T47D (cell line): Measurements from ENCODE around the gene ZNF236.
"Not testable (repeated sequence)": the region's sequence is repeated elsewhere in the genome, so short reads cannot be mapped to it uniquely, and the experiment has no call there.

Experiments
- DNase-seq, 2 experiments: peaks; one replicate each; pipeline versions ENCODE4 v3.0.0 to v3.0.0-alpha.2; 2011 to 2012; ENCODE audit warnings: low read depth in 1 of 2, low spot score in 1 of 2
- JUND ChIP-seq: IDR thresholded peaks from 2 replicates; pipeline ENCODE4 v1.6.1; 2012; ENCODE audit warnings: low read depth
- in situ Hi-C: cut with HindIII; loops from 2 replicates; pipeline ENCODE4 v1.10.0; 2016; ENCODE audit warnings: low sequenced_read_pairs, low pct_unique_long_range_greater_than_20kb

ZNF236 gene

DNA sequence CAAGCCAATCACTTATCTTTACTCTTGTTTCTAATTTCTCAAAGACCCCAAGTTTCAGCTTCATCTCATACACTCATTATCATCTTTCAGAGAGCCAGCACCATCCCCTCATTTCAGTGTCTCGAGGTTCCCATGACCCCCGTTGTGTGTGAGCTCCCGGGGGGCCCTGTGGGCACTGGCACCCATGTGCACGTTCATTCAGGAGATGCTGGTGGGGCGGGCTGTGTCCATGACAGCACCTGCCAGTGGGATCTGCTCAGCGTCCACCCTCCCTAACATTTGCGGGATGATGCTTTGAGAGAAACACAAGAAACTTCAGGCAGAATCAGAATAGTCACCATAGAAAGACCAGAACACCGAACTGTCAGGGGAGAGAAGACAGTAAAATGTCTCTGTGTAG, 189.8 kb downstream of the ZNF236 start:
- no peak for TF ChIP-seq JUND
- in situ Hi-C loops = no loop called here

DNA sequence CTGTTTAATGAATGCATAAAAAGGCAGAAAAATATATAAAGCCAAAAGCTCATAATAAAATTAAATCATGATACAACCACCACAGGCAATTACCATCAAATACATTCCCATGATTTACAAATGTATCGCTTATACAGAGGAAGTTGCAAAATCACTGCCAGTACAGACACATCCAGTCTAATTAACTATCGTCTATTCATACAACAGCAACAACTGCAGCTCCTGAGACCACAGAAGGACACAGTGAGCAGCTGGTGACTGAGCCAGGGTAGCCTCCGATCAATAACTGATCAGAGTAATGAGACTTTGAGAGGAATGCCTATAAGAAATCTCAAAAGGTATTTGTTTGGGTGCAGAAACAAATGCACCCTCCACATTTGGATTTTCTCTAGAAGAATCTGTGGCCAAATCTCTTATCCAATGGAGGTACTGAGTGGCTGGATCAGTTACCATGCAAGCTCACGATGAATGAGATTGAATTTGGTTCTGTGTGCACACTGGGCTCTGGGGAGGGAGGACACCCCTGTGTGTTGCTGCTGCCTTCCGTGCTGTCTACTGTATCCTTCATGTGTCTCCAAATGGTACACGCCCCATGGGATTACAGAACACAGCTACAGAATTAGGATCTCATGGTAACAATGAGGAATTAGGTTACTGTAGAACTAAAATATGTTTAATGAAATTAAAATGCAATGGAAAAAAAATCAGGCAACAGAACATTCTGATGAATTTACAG, 190.6 kb downstream of the ZNF236 start:
- no peak for TF ChIP-seq JUND
- in situ Hi-C loops = no loop called here
- no peak for DNase-seq

More for the DNA sequence above, 189.8 kb downstream of the ZNF236 start:
- no peak for DNase-seq

DNA sequence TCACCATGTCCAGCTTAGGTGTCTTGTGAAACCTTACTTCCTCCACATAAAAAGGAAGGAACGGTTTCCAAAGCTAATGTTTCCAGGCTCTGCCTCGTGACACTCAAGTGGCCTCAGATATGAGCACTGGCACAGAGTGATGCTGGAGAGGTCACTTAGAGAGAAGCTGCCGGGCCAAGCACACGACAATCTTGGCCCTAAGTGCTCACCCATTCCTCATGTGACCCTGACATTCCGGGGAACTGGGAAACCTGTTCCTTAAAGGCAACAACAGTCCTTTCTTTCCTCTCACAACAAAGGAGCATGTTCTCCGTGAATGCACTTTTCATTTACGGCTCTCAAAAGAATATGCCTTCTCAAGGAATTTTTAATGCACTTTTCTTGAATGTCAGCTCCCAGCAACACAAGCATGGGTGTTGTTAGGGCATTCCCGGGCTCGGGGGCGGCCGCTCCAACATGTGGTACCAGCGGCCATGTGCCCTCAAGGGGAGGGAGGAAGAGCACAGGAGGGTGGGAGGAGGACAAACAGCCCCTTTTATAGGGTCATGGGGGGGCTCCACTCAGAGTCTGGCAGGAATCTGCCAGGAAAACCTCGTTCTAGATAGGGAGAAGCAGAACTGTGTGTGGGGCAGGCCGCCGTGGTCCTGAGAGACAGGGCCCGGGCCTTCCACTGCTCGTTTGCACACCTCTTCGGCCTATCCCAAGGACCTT, 191.6 kb downstream of the ZNF236 start:
- DNase-seq = no peak
- in situ Hi-C loops = no loop called here
- no peak for TF ChIP-seq JUND

DNA sequence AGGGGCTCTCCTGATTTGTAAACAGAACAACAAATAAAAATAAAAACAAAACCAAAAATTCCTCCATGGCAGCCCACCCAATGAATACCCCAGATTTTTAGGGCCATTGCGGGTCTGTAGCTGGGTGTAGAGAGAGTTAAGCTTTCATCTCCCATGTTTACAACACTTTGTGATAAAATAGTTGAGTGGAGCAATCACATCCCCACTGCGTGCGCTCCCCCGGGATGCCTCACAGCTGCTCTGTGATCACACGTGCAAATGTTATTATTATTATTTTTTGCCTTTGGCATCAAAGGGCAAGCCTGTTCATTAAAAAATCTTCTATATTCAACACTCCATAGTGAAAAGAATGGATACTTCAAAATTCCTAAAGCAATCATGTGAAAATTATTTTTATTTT, 192.2 kb downstream of the ZNF236 start:
- no peak for DNase-seq
- TF ChIP-seq JUND = no peak
- in situ Hi-C loops = no loop called here

DNA sequence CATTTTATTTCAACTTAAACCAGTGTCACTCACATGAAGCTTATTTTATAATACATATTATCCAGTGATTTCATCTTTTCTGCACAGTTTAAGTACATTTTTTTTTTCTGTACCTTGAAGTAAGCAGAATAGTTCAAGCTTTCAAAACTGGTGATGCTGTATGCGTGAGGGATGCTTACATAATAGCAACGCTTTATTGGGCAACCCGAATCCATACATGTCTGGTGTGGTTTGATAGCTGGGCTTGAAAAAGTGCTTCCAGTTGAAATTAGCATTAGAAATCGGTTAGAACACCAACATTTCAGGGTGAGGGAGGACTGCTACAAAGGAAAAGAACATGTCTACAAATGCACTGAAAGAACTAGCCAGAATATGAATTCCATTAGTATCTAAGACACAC, 192.8 kb downstream of the ZNF236 start:
- no peak for TF ChIP-seq JUND
- DNase-seq = no peak
- in situ Hi-C loops = no loop called here

DNA sequence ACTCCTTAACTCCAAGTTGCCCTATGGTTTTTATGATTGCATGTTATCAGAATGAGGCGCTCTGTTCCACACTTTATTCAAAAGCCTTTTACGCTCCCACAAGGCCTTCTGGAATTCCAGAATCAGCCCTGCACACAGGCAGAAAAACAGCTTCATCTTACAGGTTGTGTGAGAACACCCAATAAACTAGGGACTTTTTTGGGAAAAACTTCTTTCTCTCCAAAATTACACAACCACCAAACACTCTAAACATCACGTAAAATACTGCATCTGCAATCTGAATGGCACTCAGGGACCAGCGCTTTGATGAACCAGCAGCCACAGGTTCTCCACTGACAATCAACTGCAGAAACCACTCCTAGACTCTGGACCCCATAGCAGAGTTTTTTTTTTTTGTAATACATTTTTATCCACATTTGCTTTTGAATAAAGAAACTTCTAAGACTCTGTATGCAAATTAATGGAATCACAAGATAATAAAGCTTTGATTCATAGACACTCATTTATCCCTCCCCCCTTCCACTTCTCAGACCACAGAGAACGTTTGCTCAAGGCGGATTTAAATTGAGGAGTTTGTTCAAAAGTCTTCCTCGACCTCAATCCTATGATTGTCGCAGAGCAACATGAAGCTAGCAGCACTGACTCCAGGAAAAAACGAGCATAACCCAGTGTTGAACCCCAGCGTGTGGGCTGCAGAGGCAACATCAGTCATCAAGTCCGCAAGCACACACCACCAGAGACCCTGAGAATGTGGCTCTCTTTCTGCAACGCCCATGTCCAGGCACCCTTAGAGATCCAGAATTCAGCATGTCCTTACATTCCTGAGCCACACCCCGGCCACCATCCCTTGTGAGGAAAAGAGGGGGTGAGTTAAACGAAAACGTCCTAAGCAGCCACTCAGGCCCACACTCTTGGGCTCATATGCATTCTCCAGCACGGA, 193.7 kb downstream of the ZNF236 start:
- in situ Hi-C loops = no loop called here
- TF ChIP-seq JUND = no peak

DNA sequence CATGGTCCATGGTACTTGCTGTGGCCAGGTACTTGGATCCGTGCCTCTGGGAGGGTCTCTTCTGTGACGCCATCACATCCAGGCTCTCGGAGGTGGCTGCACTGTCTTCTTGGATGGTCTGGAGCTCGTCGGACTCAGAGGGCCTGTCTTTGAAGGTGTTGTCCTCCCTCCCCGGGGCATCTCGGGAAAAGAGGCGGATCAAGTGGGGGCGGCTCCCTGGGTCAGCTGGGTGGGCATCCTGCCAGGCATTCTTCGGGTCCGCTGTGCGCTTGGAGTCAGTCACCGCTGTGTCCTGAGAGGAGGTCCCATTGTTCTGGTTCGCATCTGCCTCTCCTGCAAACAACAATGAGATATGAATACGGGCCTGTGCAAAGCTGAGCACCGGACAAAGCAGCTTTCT, 194.6 kb downstream of the ZNF236 start:
- in situ Hi-C loops = no loop called here
- DNase-seq = no peak
- TF ChIP-seq JUND = no peak

More for the DNA sequence above, 193.7 kb downstream of the ZNF236 start:
- no peak for DNase-seq

DNA sequence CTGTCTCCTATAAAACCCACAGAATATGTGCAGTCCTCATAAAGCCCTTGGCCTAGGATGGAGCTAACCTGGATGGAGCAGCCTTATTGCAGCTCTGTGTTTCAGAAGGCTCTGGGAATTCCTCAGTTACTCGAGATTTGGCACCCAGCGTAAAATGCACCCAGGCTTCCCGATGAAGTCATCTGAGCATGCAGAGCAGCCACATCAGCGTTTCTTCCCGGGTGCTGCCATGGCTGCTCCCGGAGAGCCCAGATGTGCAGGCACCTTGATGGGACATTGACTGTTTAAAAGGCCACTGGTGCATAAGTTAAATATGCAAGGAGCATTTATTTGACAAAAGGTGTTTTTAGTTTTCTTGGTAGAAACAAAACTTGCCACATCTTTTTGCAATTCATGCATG, 195.0 kb downstream of the ZNF236 start:
- no peak for TF ChIP-seq JUND
- DNase-seq = no peak
- in situ Hi-C loops = no loop called here

DNA sequence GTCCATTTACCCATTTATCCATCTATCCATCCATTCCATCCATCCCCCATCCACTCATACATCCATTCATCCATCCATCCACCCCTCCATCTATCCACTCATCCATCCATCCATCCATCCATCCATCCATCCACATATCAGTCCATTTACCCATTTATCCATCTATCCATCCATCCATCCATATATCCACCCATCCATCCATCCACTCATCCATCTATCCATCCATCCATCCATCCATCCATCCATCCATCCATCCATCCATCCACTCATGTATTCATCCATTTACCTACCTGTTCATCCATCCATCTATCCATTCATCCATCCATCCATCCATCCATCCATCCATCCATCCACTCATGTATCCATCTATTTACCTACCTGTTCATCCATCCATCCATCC, 196.3 kb downstream of the ZNF236 start:
- in situ Hi-C loops, DNase-seq: not testable (repeated sequence)

DNA sequence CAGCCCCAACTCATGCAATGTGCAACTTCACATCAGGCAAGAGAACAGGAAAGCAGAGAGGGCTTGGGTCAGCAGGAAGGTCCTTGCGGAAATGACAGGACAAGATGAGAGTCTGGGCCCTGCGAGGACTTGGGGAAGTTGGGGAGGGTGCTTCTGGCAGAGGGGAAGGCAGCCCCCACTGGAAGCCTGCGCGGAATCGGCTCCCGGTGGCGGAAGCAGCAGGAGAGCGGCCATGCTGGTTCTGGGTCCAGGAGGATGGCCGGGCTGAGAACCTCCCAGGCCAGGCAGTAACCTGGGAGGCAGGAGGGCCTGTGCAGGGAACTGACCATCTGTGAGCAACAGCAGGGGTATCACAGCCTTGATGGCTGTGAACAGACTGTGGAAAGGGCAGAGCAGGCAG, 197.3 kb downstream of the ZNF236 start:
- no peak for TF ChIP-seq JUND
- DNase-seq = no peak
- in situ Hi-C loops = no loop called here
